Rectal smooth muscle tissue (tissue), 1 donor: ENCODE results near the gene IDI2.
"Not testable (repeated sequence)": the region's sequence is repeated elsewhere in the genome, so short reads cannot be mapped to it uniquely, and the experiment has no call there.

Experiments used
- H3K27ac ChIP-seq: one replicate; pipeline ENCODE4 v1.7.0; 2013; ENCODE audit warnings: low read depth, low read length, inconsistent platforms
- H3K27me3 ChIP-seq: one replicate; pipeline ENCODE4 v1.7.0; 2013; ENCODE audit warnings: low read length; ENCODE audit not compliant: control insufficient read depth, insufficient read depth
- H3K36me3 ChIP-seq: one replicate; pipeline ENCODE4 v1.7.0; 2013; ENCODE audit warnings: low read length; ENCODE audit not compliant: control insufficient read depth, insufficient read depth
- H3K4me1 ChIP-seq: one replicate; pipeline ENCODE4 v1.7.0; 2013; ENCODE audit warnings: low read length; ENCODE audit not compliant: control insufficient read depth, insufficient read depth
- H3K4me3 ChIP-seq: one replicate; pipeline ENCODE4 v1.7.0; 2013; ENCODE audit warnings: low read length
- H3K9ac ChIP-seq: one replicate; pipeline ENCODE4 v1.7.0; 2013; ENCODE audit warnings: low read length

The IDI2 gene

DNA sequence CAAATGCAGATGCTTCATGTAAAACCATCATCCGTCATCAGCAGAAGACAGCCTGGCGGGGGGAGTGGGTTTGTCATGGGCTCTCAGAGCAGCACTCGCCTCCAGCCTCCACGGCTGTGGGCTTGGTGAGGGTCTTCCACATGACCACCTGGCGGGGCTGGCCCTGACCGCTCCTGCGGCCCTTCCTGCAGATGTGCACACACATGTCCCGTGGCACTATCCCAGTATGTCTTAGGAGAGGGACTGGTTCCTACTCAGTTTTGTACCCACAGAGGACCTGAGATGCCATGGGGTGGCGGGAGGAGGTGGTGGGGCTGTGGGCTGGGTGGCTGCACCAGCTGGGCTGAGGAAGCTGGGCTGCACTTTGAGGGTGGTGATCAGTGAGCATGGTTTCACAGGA lies 4.7 kb downstream of the IDI2 start:
- no peak overlapping the region for H3K4me3 ChIP-seq
- peaks cover 13% of the 10 kb centered on the region for H3K36me3 ChIP-seq
- H3K27me3 ChIP-seq, result no peaks in the 10 kb centered on the region
- no peak overlapping the region for H3K9ac ChIP-seq
- H3K4me1 ChIP-seq, result no peaks in the 10 kb centered on the region
- H3K27ac ChIP-seq, result no peak overlapping the region

DNA sequence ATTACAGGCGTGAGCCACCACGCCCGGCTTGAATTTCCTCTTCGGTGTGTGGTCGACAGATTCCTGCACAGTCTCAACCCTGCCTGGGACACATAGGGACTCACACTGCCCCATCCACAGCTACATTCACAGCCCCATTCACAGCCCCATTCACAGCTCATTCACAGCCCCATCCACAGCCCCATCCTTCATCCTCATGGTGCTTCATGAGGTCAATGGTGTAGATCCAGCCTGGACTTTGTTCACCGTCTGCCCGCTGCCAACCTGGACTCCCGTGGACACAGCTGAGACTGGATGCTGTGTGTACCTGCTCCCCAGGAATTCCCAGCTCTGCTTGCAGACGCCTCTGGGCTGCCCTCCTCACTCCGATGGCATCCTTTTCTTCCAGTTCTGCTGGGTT lies 5.2 kb downstream of the IDI2 start:
- H3K36me3 ChIP-seq, result peaks cover 16% of the 10 kb centered on the region
- H3K27ac ChIP-seq, result no peak overlapping the region
- H3K27me3 ChIP-seq, result no peaks in the 10 kb centered on the region
- no peak overlapping the region for H3K9ac ChIP-seq
- no peaks in the 10 kb centered on the region for H3K4me1 ChIP-seq
- no peak overlapping the region for H3K4me3 ChIP-seq

GRCh38 chr10:1019362-1019761 lies 6.3 kb downstream of the IDI2 start:
- Histone ChIP-seq H3K4me1 (no peaks in the 10 kb centered on the region), H3K36me3 (peaks cover 16% of the 10 kb centered on the region), H3K27ac (no peak overlapping the region), H3K9ac (no peak overlapping the region), H3K27me3 (no peaks in the 10 kb centered on the region), H3K4me3 (no peak overlapping the region)

DNA sequence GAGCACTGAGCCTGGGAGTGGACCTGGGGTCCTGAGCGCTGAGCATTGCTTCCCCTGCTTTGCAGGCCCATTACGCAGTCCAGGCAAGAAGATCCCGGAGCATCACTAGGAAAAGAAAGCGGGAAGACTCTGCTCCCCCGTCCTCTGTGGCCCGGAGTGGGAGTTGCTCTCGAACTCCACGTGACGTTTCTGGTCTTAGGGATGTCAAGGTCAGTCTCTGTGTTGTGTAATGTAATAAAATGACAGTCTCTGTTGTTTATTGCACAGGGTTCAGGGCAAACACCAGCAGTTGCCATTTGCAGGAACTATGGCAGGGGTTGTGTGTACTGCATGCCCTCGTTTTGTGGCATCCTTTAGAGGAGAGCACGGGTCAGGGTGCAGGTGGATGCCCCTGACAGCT lies 10.0 kb downstream of the IDI2 start:
- Histone ChIP-seq H3K4me1 (no peaks in the 10 kb centered on the region), H3K27ac (no peak overlapping the region), H3K27me3 (no peaks in the 10 kb centered on the region), H3K9ac (no peak overlapping the region), H3K4me3 (no peak overlapping the region), H3K36me3 (peaks cover 39% of the 10 kb centered on the region)

DNA sequence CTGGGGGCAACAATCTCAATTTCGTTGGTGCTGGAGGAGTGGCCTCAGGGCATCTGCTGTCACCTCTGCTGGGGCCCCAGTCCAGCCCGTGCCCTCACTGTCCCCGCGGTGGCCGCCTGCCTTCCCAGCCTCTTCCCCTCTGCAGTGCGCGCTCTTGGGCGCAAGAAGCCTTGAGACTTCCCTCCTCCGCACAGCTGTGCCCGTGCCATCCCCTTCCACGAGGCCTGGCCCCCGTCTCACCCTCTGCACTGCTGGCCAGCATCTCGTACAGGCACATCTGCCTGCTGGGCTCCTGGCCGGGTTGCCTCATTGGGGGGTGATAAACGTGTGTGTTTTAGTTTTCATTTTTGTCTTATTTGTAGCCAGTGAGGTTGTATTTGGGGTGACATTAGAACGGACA lies 14.0 kb downstream of the IDI2 start:
- no peak overlapping the region for H3K27ac ChIP-seq
- no peaks in the 10 kb centered on the region for H3K4me1 ChIP-seq
- no peak overlapping the region for H3K9ac ChIP-seq
- no peak overlapping the region for H3K4me3 ChIP-seq
- no peaks in the 10 kb centered on the region for H3K27me3 ChIP-seq
- peaks cover 45% of the 10 kb centered on the region for H3K36me3 ChIP-seq

DNA sequence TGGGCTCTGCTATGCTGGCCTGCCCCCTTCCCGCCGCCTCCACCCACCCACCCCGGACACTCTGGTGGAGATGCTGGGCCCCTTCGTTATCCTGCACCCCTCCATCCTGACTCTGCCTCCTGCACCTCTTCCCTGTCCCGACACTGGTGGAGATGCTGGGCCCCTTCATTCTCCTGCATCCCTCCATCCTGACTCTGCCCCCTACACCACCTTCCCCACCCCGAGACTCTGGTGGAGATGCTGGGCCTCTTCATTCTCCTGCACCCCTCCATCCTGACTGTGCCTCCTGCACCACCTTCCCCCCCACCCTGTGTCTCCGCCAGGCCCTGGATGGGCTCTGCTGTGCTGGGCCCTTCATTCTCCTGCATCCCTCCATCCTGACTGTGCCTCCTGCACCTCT lies 15.0 kb downstream of the IDI2 start:
- H3K36me3 ChIP-seq, result peaks cover 42% of the 10 kb centered on the region
- no peaks in the 10 kb centered on the region for H3K27me3 ChIP-seq
- no peak overlapping the region for H3K9ac ChIP-seq

GRCh38 chr10:1009947-1010346 lies 15.7 kb downstream of the IDI2 start:
- peaks cover 48% of the 10 kb centered on the region for H3K36me3 ChIP-seq
- not testable (repeated sequence) for H3K4me1 ChIP-seq, H3K4me3 ChIP-seq, H3K27me3 ChIP-seq, H3K27ac ChIP-seq, H3K9ac ChIP-seq

More for the DNA sequence above, 15.0 kb downstream of the IDI2 start:
- Histone ChIP-seq H3K27ac (no peak overlapping the region), H3K4me3 (no peak overlapping the region), H3K4me1 (no peaks in the 10 kb centered on the region)

DNA sequence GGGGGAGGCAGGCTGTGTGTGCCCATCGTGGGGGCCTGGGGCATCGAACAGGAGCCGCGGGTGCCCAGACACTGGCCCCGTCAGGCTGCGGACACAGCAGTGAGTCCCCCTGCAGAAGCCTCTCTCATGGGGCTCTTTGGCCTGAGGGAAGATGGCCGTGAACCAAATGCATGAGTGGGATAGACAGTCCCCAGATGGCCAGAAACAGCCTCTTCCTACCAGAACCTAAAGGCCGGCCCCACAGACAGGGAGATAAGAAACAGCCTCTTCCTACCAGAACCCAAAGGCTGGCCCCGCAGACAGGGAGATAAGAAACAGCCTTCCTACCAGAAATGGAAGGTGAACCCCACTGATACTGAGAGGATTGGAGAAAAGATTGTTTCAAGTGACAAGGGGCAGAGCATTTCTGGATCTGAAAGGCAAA lies 16.6 kb downstream of the IDI2 start:
- Histone ChIP-seq H3K4me1 (no peaks in the 10 kb centered on the region), H3K4me3 (no peak overlapping the region), H3K27ac (no peak overlapping the region), H3K36me3 (peaks cover 56% of the 10 kb centered on the region), H3K27me3 (no peaks in the 10 kb centered on the region), H3K9ac (no peak overlapping the region)

DNA sequence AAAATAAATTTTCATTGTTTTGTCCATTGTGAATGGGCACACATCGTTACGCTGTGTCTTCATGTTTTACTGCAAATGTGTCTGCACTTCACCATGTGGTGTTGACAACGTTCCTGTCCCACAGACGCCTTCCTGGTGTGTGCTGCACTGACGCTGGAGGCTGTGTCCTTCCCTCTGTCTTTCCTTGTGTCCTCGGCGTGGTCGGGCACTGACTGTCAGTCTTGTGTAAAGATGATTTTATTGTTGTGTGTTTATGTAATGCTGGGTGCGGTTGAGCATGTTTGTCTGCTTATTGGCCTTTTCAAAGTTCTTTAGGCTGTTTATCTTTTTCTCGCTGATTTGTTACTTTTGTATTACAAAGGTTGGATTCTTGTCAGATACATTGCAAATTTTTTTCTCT lies 18.1 kb downstream of the IDI2 start:
- peaks cover 64% of the 10 kb centered on the region for H3K36me3 ChIP-seq
- no peak overlapping the region for H3K27ac ChIP-seq
- H3K4me3 ChIP-seq, result no peak overlapping the region
- no peaks in the 10 kb centered on the region for H3K27me3 ChIP-seq
- H3K4me1 ChIP-seq, result no peaks in the 10 kb centered on the region
- H3K9ac ChIP-seq, result no peak overlapping the region

DNA sequence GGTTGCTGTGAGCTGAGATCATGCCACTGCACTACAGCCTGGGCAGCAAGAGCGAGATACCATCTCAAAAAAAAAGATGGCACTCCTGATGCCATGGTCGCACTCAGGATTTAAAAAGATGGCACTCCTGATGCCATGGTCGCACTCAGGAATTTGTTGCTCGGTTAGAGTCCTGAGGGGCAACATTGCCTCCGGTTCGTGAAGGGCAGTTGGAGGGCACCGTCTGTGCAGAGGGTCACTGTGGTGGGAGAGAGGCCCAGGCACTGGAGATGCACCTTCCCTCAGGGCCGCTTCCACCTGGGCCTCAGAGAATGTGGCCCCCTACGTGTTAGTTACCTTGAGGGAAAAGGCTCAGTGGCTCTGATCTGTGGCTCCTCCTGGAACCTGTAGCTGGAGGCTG lies 19.1 kb downstream of the IDI2 start:
- Histone ChIP-seq H3K27me3 (no peaks in the 10 kb centered on the region), H3K9ac (no peak overlapping the region), H3K4me1 (no peaks in the 10 kb centered on the region), H3K27ac (no peak overlapping the region), H3K36me3 (peaks cover 55% of the 10 kb centered on the region), H3K4me3 (no peak overlapping the region)

DNA sequence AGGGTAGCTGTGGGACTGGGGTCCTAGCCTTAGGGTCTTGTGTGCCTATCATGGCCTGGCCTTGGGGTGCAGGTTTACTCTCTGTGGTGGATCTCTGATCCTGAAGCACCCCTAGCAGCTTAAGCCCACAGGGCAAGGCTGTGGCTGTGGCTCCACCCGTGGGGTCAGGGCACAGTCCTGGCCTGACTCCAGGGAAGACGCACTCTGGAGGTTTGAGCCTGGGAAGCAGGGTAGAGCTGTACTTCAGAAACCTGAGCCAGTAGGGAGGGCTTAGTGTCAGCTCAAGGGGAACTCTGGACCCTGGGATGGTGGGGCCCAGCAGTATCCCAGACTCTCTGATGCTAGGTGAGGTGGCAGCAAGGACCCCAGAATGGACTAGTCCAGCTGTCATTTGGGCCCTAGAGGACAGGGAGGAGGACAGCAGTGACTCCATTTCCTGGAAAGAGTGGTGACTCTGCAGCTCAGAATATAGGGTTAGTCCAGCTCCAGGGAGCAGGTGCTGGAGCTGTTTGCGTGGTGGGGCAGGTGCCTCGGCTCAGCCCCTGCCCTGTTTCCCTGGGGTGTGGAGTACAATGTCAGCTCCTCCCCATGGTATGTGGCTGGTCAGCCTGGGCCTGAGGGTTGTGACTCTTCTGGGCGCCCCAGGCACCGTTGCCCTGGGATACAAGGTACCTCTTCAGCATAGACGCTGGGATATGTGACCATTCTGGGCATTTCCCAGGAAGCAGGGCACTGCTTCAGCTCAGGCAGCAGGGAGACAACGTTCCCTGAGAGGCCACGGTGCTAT lies 21.6 kb downstream of the IDI2 start:
- peaks cover 45% of the 10 kb centered on the region for H3K36me3 ChIP-seq
- no peak overlapping the region for H3K4me3 ChIP-seq
- no peak overlapping the region for H3K27ac ChIP-seq
- no peaks in the 10 kb centered on the region for H3K4me1 ChIP-seq
- H3K9ac ChIP-seq, result no peak overlapping the region
- H3K27me3 ChIP-seq, result no peaks in the 10 kb centered on the region

GRCh38 chr10:1002425-1003006 lies 23.1 kb downstream of the IDI2 start:
- no peaks in the 10 kb centered on the region for H3K4me1 ChIP-seq
- no peak overlapping the region for H3K9ac ChIP-seq
- H3K27ac ChIP-seq, result no peak overlapping the region
- H3K4me3 ChIP-seq, result no peak overlapping the region
- H3K36me3 ChIP-seq, result peaks cover 52% of the 10 kb centered on the region
- H3K27me3 ChIP-seq, result no peaks in the 10 kb centered on the region
